ENCODE measurements around the gene GRIK1.

DNA sequence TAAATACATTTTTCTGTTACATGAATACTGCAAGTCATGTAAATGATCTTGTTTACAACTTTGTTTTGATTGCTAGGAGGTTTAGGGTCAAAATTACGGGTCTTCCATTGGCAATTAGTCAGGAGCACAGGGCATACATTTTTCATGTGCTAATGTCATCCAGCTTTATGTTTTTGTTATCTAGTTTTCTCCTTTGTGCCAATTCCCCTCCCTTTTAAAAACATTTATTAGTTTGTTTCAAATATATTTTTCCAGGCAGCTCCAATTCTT is 280.9 kb downstream of the GRIK1 start:
- no peak for TF ChIP-seq CTCF (IDR thresholded peaks at IDR 0.05)
- no peak for TF ChIP-seq EZH2 (IDR thresholded peaks at IDR 0.05; ENCODE audit: borderline replicate concordance, insufficient read depth, low read depth, low read length, poor library complexity, severe bottlenecking)
